GM12878 (cell line): ENCODE measurements around the gene PIK3C3. TPM values are rescaled to one million over a fixed set of nuclear protein-coding genes. Genes with fewer than 3 reads are reported as not detected.

Experiments
- ATAC-seq: fragments of 200-7000 bp; cut with Tn5 transposase; 3 replicates; pipeline ENCODE4 v1.9.1; 2020; ENCODE audit warnings: mild to moderate bottlenecking, moderate library complexity
- BruUV-seq: library from RNA; stranded (reverse); fragments of 400-500 nt; replicated peaks from 2 replicates; lab custom pipeline; 2021; lab: Mats Ljungman, UMichigan
- CTCF ChIA-PET: fragments of 300-600 bp; sonication (Branson Sonifier 250); formaldehyde crosslinking; extraction: SDS; loops from one replicate; lab custom pipeline; 2021; ENCODE audit warnings: inconsistent platforms; lab: Yijun Ruan, JAX
- POLR2A ChIA-PET: fragments of 350-600 bp; formaldehyde crosslinking; extraction: SDS; loops from one replicate; lab custom pipeline; 2021; ENCODE audit warnings: inconsistent platforms; lab: Charles Lee
- RAD21 ChIA-PET: fragments of 300-600 bp; sonication (Branson Sonifier 250); formaldehyde crosslinking; loops from one replicate; lab custom pipeline; 2023; ENCODE audit warnings: antibody characterized with exemption; ENCODE audit not compliant: unreplicated experiment; lab: Charles Lee
- SMC1A ChIA-PET: fragments of 300-600 bp; sonication (Branson Sonifier 250); formaldehyde crosslinking; loops from one replicate; lab custom pipeline; 2023; ENCODE audit not compliant: unreplicated experiment, uncharacterized antibody; lab: Charles Lee
- DNase-seq: peaks from one replicate; pipeline ENCODE4 v3.0.0-alpha.2; 2011; ENCODE audit warnings: low read depth, low spot score
- FAIRE-seq: peaks from 3 replicates; lab custom pipeline; 2011; peaks lifted over from hg19 to GRCh38; lab: Jason Lieb, UNC
- H2AFZ ChIP-seq: 2 replicates; pipeline ENCODE4 v1.6.0; 2011; ENCODE audit warnings: low read depth, low read length, control low read depth; ENCODE audit not compliant: control insufficient read depth
- H3K27ac ChIP-seq: 2 replicates; pipeline ENCODE4 v1.5.1; 2011; ENCODE audit warnings: control low read depth; ENCODE audit not compliant: control insufficient read depth, insufficient read depth
- H3K27me3 ChIP-seq, 2 experiments: replicated peaks in 1 of 2; 2 replicates each; pipeline versions ENCODE4 v1.6.0 to v1.6.1; 2011; ENCODE audit warnings: low read length in 1 of 2; ENCODE audit not compliant: control insufficient read depth in 2 of 2, insufficient read depth in 2 of 2
- H3K36me3 ChIP-seq, 2 experiments: 2 replicates each; pipeline ENCODE4 v1.5.1; 2011; ENCODE audit warnings: low read length in 1 of 2; ENCODE audit not compliant: control insufficient read depth in 2 of 2, insufficient read depth in 2 of 2
- H3K4me1 ChIP-seq: 2 replicates; pipeline ENCODE4 v1.6.1; 2011; ENCODE audit warnings: mild to moderate bottlenecking, low read length, moderate library complexity, mixed read lengths; ENCODE audit not compliant: control insufficient read depth, insufficient read depth
- H3K4me2 ChIP-seq: 2 replicates; pipeline ENCODE4 v1.6.0; 2011; ENCODE audit warnings: control low read depth; ENCODE audit not compliant: control insufficient read depth, insufficient read depth
- H3K4me3 ChIP-seq: fragments of 200-600 bp; sonication (generic); 2 replicates; pipeline ENCODE4 v1.5.1; 2016
- H3K79me2 ChIP-seq: 2 replicates; pipeline ENCODE4 v1.6.0; 2011; ENCODE audit warnings: low read length; ENCODE audit not compliant: control insufficient read depth, insufficient read depth
- H3K9ac ChIP-seq: 2 replicates; pipeline ENCODE4 v1.8.0; 2011; ENCODE audit warnings: low read length, control low read depth, mixed read lengths; ENCODE audit not compliant: control insufficient read depth, insufficient read depth
- H3K9me3 ChIP-seq: replicated peaks from 3 replicates; pipeline ENCODE4 v1.5.1; 2011; ENCODE audit warnings: mild to moderate bottlenecking, low read length; ENCODE audit not compliant: control insufficient read depth, insufficient read depth
- H4K20me1 ChIP-seq: 2 replicates; pipeline ENCODE4 v1.6.0; 2011; ENCODE audit not compliant: control insufficient read depth, insufficient read depth
- BHLHE40 ChIP-seq, 2 experiments: fragments of 450-650 bp in 1 of 2; IDR thresholded peaks; 2 replicates each; pipeline ENCODE4 v1.6.1; 2011 to 2017; ENCODE audit warnings: low read depth in 2 of 2, borderline replicate concordance in 1 of 2, improper control_type of control experiment in 1 of 2, low read length in 1 of 2, mild to moderate bottlenecking in 1 of 2
- CBFB ChIP-seq: IDR thresholded peaks from 2 replicates; pipeline ENCODE4 v1.6.1; 2016; ENCODE audit warnings: antibody characterized with exemption, low read depth
- CBX5 ChIP-seq: sonication (generic); IDR thresholded peaks from 2 replicates; pipeline ENCODE4 v1.6.1; 2016; ENCODE audit warnings: low read depth, moderate library complexity, mild to moderate bottlenecking, inconsistent platforms
- LARP7 ChIP-seq: fragments of 450-650 bp; IDR thresholded peaks from 2 replicates; pipeline ENCODE4 v1.6.1; 2017; ENCODE audit warnings: mild to moderate bottlenecking
- NRF1 ChIP-seq: conservative IDR thresholded peaks from 2 replicates; pipeline ENCODE4 v1.6.1; 2011; ENCODE audit warnings: mild to moderate bottlenecking, low read depth, low read length, improper control_type of control experiment
- POLR2A ChIP-seq: IDR thresholded peaks from 2 replicates; pipeline ENCODE4 v1.6.1; 2011; ENCODE audit warnings: low read depth, mild to moderate bottlenecking, low read length
- SMAD1 ChIP-seq: fragments of 450-650 bp; IDR thresholded peaks from 2 replicates; pipeline ENCODE4 v1.6.1; 2018; ENCODE audit warnings: mild to moderate bottlenecking, low read depth; ENCODE audit not compliant: partially characterized antibody
- SREBF2 ChIP-seq: IDR thresholded peaks from 2 replicates; pipeline ENCODE4 v1.6.1; 2012; ENCODE audit warnings: mild to moderate bottlenecking, low read length
- WGBS: methylation state at CpG from one replicate; pipeline ENCODE4 v1.1.6; 2016; ENCODE audit warnings: low lambda C conversion rate; ENCODE audit not compliant: insufficient replicate concordance, insufficient coverage; ENCODE audit errors: missing lambda C conversion rate; 5-methylcytosine and 5-hydroxymethylcytosine counted together
- in situ Hi-C: fragments of 300-500 bp; cut with MboI; formaldehyde crosslinking; loops from 9 replicates; pipeline ENCODE4 v1.14.3; 2018; ENCODE audit warnings: mixed read lengths
- intact Hi-C: fragments of 100-400 bp; cut with micrococcal nuclease; formaldehyde crosslinking; loops from one replicate; pipeline ENCODE4 v1.14.2; 2022; ENCODE audit not compliant: unreplicated experiment
- polyA plus RNA-seq, 11 experiments: library from polyadenylated mRNA; depleted of rRNA in 4 of 11; unstranded in 6 of 11; stranded (reverse) in 5 of 11; fragments of >200 nt; fragmentation: Nextera tagmentation in 4 of 11; fragmentation: Illumina TruSeq in 1 of 11; extraction: Ambion mirVana in 4 of 11; extraction: Trizol in 1 of 11; gene quantifications; 1 replicate in 1 of 11; 2 replicates in 10 of 11; pipeline versions ENCODE4 v1.2.1 to v1.2.3, GENCODE V29; 2011 to 2016; ENCODE audit warnings: inconsistent platforms in 2 of 11, missing spikeins in 2 of 11, low read depth in 1 of 11
- total RNA-seq, 4 experiments: library from RNA; depleted of rRNA in 3 of 4; stranded (reverse); fragments of >200 nt in 3 of 4; fragmentation: Illumina TruSeq in 1 of 4; extraction: Trizol in 1 of 4; gene quantifications; 2 replicates each; pipeline versions ENCODE4 v1.2.1 to v1.2.3, GENCODE V29; 2013 to 2021
- TF ChIP-seq, protein P1 (sequence below): fragments of 450-650 bp; formaldehyde crosslinking; IDR thresholded peaks from 2 replicates; pipeline ENCODE4 v1.4.0; 2020; ENCODE audit warnings: mild to moderate bottlenecking, moderate library complexity
- TF ChIP-seq, protein P2 (sequence below): fragments of 450-650 bp; IDR thresholded peaks from 2 replicates; pipeline ENCODE4 v1.6.1; 2017; ENCODE audit warnings: mild to moderate bottlenecking, moderate library complexity
- TF ChIP-seq, protein P3 (sequence below): IDR thresholded peaks from 2 replicates; pipeline ENCODE4 v1.6.1; 2012; ENCODE audit warnings: improper control_type of control experiment, low read depth, low read length; ENCODE audit not compliant: insufficient replicate concordance

PIK3C3 gene
- total and polyA plus RNA-seq, 10 of the 15 experiments (the other 5 are each of a cell fraction or from before 2014, with no cell fraction given), result 14.4 to 131 (median 32.4) TPM

DNA sequence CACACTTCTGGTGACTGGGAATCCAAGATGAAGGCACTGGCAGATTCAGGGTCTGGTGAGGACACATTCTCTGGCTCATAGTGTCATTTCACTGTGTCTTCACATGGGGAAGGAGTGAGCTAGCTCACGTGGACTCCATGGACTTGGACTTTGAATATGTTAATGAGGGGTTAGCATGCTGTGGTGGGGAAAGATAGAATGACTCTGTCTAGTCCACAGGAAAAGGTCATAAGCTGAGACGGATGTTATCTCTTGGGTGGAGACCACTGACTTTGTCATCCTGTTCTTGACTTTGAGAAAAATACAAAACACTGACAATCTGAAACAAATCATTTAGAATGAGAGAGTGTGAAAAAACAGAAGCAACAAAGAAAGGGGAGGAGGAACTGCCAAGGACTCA, 145.9 kb downstream of the PIK3C3 start:
- no peaks in the 10 kb centered on the region for H3K4me1 ChIP-seq
- no peaks in the 10 kb centered on the region for H3K9me3 ChIP-seq
- no peak overlapping the region for H2AFZ ChIP-seq
- H3K27ac ChIP-seq, result no peak overlapping the region
- H4K20me1 ChIP-seq, result no peaks in the 10 kb centered on the region
- FAIRE-seq (no peak), ATAC-seq (no peak; the same call in 2 of the 3 replicates), DNase-seq (no peak)
- in situ Hi-C loops, result loop anchor here (10.0 to 25.0 kb wide), 2 partner anchors 1174 to 1461 kb away; partner anchors contain the start of gene SYT4
- no peaks in the 10 kb centered on the region for H3K79me2 ChIP-seq
- H3K36me3 ChIP-seq, result no peaks in the 10 kb centered on the region
- no peak overlapping the region for H3K9ac ChIP-seq
- ChIA-PET CTCF (interaction anchor here (1.1 to 2.1 kb wide), 7 partner anchors 9 to 198 kb away, joined by 3 to 11 read pairs (median 4); no protein-coding TSS in a partner anchor), POLR2A (interaction anchor here (1.1 kb wide), 1 partner anchor 12 kb away, joined by 3 read pairs; no protein-coding TSS in a partner anchor), RAD21 (interaction anchor here (0.8 to 1.4 kb wide), 4 partner anchors 12 to 88 kb away, joined by 3 to 7 read pairs (median 4); no protein-coding TSS in a partner anchor), SMC1A (interaction anchor here (1.0 to 4.2 kb wide), 5 partner anchors 9 to 47 kb away, joined by 3 to 28 read pairs (median 5); no protein-coding TSS in a partner anchor)
- WGBS, result 3% methylated on average over 2 of the region's 2 CpGs
- no peaks in the 10 kb centered on the region for H3K27me3 ChIP-seq
- intact Hi-C loops, result no loop called here
- no peak overlapping the region for H3K4me3 ChIP-seq
- H3K4me2 ChIP-seq, result no peak overlapping the region
- BruUV-seq, result no TSS peak
- TF ChIP-seq, protein P1, sequence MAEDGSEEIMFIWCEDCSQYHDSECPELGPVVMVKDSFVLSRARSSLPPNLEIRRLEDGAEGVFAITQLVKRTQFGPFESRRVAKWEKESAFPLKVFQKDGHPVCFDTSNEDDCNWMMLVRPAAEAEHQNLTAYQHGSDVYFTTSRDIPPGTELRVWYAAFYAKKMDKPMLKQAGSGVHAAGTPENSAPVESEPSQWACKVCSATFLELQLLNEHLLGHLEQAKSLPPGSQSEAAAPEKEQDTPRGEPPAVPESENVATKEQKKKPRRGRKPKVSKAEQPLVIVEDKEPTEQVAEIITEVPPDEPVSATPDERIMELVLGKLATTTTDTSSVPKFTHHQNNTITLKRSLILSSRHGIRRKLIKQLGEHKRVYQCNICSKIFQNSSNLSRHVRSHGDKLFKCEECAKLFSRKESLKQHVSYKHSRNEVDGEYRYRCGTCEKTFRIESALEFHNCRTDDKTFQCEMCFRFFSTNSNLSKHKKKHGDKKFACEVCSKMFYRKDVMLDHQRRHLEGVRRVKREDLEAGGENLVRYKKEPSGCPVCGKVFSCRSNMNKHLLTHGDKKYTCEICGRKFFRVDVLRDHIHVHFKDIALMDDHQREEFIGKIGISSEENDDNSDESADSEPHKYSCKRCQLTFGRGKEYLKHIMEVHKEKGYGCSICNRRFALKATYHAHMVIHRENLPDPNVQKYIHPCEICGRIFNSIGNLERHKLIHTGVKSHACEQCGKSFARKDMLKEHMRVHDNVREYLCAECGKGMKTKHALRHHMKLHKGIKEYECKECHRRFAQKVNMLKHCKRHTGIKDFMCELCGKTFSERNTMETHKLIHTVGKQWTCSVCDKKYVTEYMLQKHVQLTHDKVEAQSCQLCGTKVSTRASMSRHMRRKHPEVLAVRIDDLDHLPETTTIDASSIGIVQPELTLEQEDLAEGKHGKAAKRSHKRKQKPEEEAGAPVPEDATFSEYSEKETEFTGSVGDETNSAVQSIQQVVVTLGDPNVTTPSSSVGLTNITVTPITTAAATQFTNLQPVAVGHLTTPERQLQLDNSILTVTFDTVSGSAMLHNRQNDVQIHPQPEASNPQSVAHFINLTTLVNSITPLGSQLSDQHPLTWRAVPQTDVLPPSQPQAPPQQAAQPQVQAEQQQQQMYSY (CRISPR knock-in tag), result no peak
- TF ChIP-seq SMAD1, result no peak
- TF ChIP-seq, protein P2, sequence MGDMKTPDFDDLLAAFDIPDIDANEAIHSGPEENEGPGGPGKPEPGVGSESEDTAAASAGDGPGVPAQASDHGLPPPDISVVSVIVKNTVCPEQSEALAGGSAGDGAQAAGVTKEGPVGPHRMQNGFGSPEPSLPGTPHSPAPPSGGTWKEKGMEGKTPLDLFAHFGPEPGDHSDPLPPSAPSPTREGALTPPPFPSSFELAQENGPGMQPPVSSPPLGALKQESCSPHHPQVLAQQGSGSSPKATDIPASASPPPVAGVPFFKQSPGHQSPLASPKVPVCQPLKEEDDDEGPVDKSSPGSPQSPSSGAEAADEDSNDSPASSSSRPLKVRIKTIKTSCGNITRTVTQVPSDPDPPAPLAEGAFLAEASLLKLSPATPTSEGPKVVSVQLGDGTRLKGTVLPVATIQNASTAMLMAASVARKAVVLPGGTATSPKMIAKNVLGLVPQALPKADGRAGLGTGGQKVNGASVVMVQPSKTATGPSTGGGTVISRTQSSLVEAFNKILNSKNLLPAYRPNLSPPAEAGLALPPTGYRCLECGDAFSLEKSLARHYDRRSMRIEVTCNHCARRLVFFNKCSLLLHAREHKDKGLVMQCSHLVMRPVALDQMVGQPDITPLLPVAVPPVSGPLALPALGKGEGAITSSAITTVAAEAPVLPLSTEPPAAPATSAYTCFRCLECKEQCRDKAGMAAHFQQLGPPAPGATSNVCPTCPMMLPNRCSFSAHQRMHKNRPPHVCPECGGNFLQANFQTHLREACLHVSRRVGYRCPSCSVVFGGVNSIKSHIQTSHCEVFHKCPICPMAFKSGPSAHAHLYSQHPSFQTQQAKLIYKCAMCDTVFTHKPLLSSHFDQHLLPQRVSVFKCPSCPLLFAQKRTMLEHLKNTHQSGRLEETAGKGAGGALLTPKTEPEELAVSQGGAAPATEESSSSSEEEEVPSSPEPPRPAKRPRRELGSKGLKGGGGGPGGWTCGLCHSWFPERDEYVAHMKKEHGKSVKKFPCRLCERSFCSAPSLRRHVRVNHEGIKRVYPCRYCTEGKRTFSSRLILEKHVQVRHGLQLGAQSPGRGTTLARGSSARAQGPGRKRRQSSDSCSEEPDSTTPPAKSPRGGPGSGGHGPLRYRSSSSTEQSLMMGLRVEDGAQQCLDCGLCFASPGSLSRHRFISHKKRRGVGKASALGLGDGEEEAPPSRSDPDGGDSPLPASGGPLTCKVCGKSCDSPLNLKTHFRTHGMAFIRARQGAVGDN, result no peak
- no peak for TF ChIP-seq CBFB
- TF ChIP-seq SREBF2, result no peak
- TF ChIP-seq BHLHE40 (IDR thresholded peaks at IDR 0.05; ENCODE audit: borderline replicate concordance in 1 of 2, low read depth in 2 of 2, low read length in 1 of 2), result no peak
- TF ChIP-seq POLR2A, result no peak
- no peak for TF ChIP-seq LARP7
- no peak for TF ChIP-seq CBX5
- TF ChIP-seq, protein P3, sequence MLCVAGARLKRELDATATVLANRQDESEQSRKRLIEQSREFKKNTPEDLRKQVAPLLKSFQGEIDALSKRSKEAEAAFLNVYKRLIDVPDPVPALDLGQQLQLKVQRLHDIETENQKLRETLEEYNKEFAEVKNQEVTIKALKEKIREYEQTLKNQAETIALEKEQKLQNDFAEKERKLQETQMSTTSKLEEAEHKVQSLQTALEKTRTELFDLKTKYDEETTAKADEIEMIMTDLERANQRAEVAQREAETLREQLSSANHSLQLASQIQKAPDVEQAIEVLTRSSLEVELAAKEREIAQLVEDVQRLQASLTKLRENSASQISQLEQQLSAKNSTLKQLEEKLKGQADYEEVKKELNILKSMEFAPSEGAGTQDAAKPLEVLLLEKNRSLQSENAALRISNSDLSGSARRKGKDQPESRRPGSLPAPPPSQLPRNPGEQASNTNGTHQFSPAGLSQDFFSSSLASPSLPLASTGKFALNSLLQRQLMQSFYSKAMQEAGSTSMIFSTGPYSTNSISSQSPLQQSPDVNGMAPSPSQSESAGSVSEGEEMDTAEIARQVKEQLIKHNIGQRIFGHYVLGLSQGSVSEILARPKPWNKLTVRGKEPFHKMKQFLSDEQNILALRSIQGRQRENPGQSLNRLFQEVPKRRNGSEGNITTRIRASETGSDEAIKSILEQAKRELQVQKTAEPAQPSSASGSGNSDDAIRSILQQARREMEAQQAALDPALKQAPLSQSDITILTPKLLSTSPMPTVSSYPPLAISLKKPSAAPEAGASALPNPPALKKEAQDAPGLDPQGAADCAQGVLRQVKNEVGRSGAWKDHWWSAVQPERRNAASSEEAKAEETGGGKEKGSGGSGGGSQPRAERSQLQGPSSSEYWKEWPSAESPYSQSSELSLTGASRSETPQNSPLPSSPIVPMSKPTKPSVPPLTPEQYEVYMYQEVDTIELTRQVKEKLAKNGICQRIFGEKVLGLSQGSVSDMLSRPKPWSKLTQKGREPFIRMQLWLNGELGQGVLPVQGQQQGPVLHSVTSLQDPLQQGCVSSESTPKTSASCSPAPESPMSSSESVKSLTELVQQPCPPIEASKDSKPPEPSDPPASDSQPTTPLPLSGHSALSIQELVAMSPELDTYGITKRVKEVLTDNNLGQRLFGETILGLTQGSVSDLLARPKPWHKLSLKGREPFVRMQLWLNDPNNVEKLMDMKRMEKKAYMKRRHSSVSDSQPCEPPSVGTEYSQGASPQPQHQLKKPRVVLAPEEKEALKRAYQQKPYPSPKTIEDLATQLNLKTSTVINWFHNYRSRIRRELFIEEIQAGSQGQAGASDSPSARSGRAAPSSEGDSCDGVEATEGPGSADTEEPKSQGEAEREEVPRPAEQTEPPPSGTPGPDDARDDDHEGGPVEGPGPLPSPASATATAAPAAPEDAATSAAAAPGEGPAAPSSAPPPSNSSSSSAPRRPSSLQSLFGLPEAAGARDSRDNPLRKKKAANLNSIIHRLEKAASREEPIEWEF, result no peak
- TF ChIP-seq NRF1, result no peak
